IMR-90 (cell line): ENCODE data around the gene RERE. TPM values are rescaled to one million over a fixed set of nuclear protein-coding genes. Genes with fewer than 3 reads are reported as not detected.

Source experiments
- ATAC-seq: fragments of 200-7000 bp; cut with Tn5 transposase; 2 replicates; pipeline ENCODE4 v1.9.1; 2020; ENCODE audit warnings: low read depth, mild to moderate bottlenecking, moderate library complexity
- BruUV-seq: library from RNA; stranded (reverse); fragments of 400-500 nt; replicated peaks from 2 replicates; lab custom pipeline; 2021; lab: Mats Ljungman, UMichigan
- CTCF ChIA-PET: fragments of 300-600 bp; formaldehyde crosslinking; extraction: SDS; loops from one replicate; lab custom pipeline; 2021; ENCODE audit warnings: antibody characterized with exemption; lab: Yijun Ruan, JAX
- POLR2A ChIA-PET: fragments of 300-600 bp; sonication (Branson Sonifier 250); formaldehyde crosslinking; loops from one replicate; lab custom pipeline; 2022; ENCODE audit warnings: antibody characterized with exemption; ENCODE audit not compliant: unreplicated experiment; lab: Charles Lee
- DNase-seq: peaks from one replicate; pipeline ENCODE4 v3.0.0; 2013
- H2AFZ ChIP-seq: replicated peaks from 2 replicates; pipeline ENCODE3; 2013; ENCODE audit warnings: low read length, mild to moderate bottlenecking; ENCODE audit not compliant: poor library complexity
- H2AK5ac ChIP-seq: 2 replicates; pipeline ENCODE4 v1.6.1; 2013; ENCODE audit warnings: low read depth, low read length, inconsistent platforms
- H2AK9ac ChIP-seq: replicated peaks from 2 replicates; pipeline ENCODE3; 2013; ENCODE audit warnings: mild to moderate bottlenecking, low read depth, low read length, moderate library complexity; ENCODE audit not compliant: poor library complexity
- H2BK120ac ChIP-seq: 2 replicates; pipeline ENCODE4 v1.6.1; 2013; ENCODE audit warnings: low read depth, low read length, inconsistent platforms
- H2BK15ac ChIP-seq: 3 replicates; pipeline ENCODE4 v1.6.1; 2013; ENCODE audit warnings: low read depth, low read length, inconsistent platforms
- H2BK20ac ChIP-seq: 2 replicates; pipeline ENCODE4 v1.6.1; 2013; ENCODE audit warnings: low read depth, mild to moderate bottlenecking, inconsistent platforms, low read length, moderate library complexity
- H2BK5ac ChIP-seq: 2 replicates; pipeline ENCODE4 v1.6.1; 2013; ENCODE audit warnings: mild to moderate bottlenecking, low read depth, low read length, inconsistent platforms; ENCODE audit not compliant: poor library complexity, severe bottlenecking
- H3K14ac ChIP-seq: replicated peaks from 2 replicates; pipeline ENCODE4 v1.6.1; 2013; ENCODE audit warnings: low read depth, low read length, inconsistent platforms
- H3K18ac ChIP-seq: 2 replicates; pipeline ENCODE4 v1.6.1; 2013; ENCODE audit warnings: low read depth, low read length, control low read depth
- H3K23ac ChIP-seq: 2 replicates; pipeline ENCODE4 v1.6.1; 2013; ENCODE audit warnings: low read depth, low read length, inconsistent platforms
- H3K27ac ChIP-seq: 2 replicates; pipeline ENCODE4 v1.5.1; 2013; ENCODE audit warnings: mild to moderate bottlenecking, control low read depth, low read length; ENCODE audit not compliant: insufficient read depth
- H3K27me3 ChIP-seq: 2 replicates; pipeline ENCODE4 v1.6.1; 2013; ENCODE audit warnings: low read length; ENCODE audit not compliant: control insufficient read depth, insufficient read depth
- H3K36me3 ChIP-seq: 2 replicates; pipeline ENCODE4 v1.6.1; 2013; ENCODE audit warnings: low read length, mixed read lengths; ENCODE audit not compliant: control insufficient read depth, insufficient read depth
- H3K4ac ChIP-seq: 2 replicates; pipeline ENCODE4 v1.6.1; 2013; ENCODE audit warnings: low read depth, low read length, inconsistent platforms
- H3K4me1 ChIP-seq: 2 replicates; pipeline ENCODE4 v1.6.1; 2013; ENCODE audit warnings: low read length, mixed read lengths; ENCODE audit not compliant: control insufficient read depth, insufficient read depth
- H3K4me2 ChIP-seq: 2 replicates; pipeline ENCODE4 v1.6.1; 2013; ENCODE audit warnings: low read depth, mild to moderate bottlenecking, control low read depth, low read length, moderate library complexity
- H3K4me3 ChIP-seq: 2 replicates; pipeline ENCODE4 v1.5.1; 2013; ENCODE audit warnings: low read depth, mild to moderate bottlenecking, control low read depth, low read length, moderate library complexity; ENCODE audit not compliant: insufficient read depth
- H3K56ac ChIP-seq: 2 replicates; pipeline ENCODE4 v1.6.1; 2013; ENCODE audit warnings: low read length, inconsistent platforms; ENCODE audit not compliant: insufficient read depth; ENCODE audit errors: extremely low read depth
- H3K79me1 ChIP-seq, 2 experiments: 2 replicates each; pipeline ENCODE4 v1.6.1; 2013; ENCODE audit warnings: low read length in 2 of 2, inconsistent platforms in 1 of 2, low read depth in 1 of 2
- H3K9ac ChIP-seq: 2 replicates; pipeline ENCODE4 v1.6.1; 2013; ENCODE audit warnings: low read depth, low read length, control low read depth
- H3K9me1 ChIP-seq: 2 replicates; pipeline ENCODE4 v1.6.1; 2013; ENCODE audit warnings: low read length, inconsistent platforms; ENCODE audit not compliant: insufficient read depth
- H3K9me3 ChIP-seq: 2 replicates; pipeline ENCODE4 v1.6.1; 2013; ENCODE audit warnings: low read length; ENCODE audit not compliant: control insufficient read depth, insufficient read depth
- H4K20me1 ChIP-seq: 2 replicates; pipeline ENCODE4 v1.6.1; 2013; ENCODE audit warnings: low read length, inconsistent platforms; ENCODE audit not compliant: insufficient read depth
- H4K5ac ChIP-seq: 2 replicates; pipeline ENCODE4 v1.6.1; 2013; ENCODE audit warnings: mild to moderate bottlenecking, low read depth, low read length, control low read depth
- H4K8ac ChIP-seq, 2 experiments: 2 replicates each; pipeline ENCODE4 v1.6.1; 2013; ENCODE audit warnings: low read depth in 2 of 2, low read length in 2 of 2, control low read depth in 1 of 2, inconsistent platforms in 1 of 2
- H4K91ac ChIP-seq: 2 replicates; pipeline ENCODE4 v1.6.1; 2013; ENCODE audit warnings: low read depth, low read length, inconsistent platforms; ENCODE audit not compliant: insufficient read depth
- BHLHE40 ChIP-seq: fragments of 150-350 bp; IDR thresholded peaks from 2 replicates; pipeline ENCODE4 v1.6.1; 2016; ENCODE audit warnings: mild to moderate bottlenecking, low read depth, low read length
- CEBPB ChIP-seq: IDR thresholded peaks from 2 replicates; pipeline ENCODE4 v1.6.1; 2012; ENCODE audit warnings: low read depth, low read length, improper control_type of control experiment
- MAZ ChIP-seq: IDR thresholded peaks from 2 replicates; pipeline ENCODE4 v1.6.1; 2012; ENCODE audit warnings: low read depth, mild to moderate bottlenecking, low read length, improper control_type of control experiment, moderate library complexity, borderline replicate concordance
- NFE2L2 ChIP-seq: fragments of 150-350 bp; IDR thresholded peaks from 2 replicates; pipeline ENCODE4 v1.6.1; 2016; ENCODE audit warnings: low read depth, mild to moderate bottlenecking, low read length
- POLR2A ChIP-seq: IDR thresholded peaks from 2 replicates; pipeline ENCODE4 v1.6.1; 2012; ENCODE audit warnings: mild to moderate bottlenecking, low read depth, low read length
- SMC3 ChIP-seq: fragments of 150-350 bp; IDR thresholded peaks from 2 replicates; pipeline ENCODE4 v1.6.1; 2016; ENCODE audit warnings: low read depth, mild to moderate bottlenecking, antibody characterized with exemption, low read length, moderate library complexity
- WGBS, 2 experiments: methylation state at CpG; one replicate each; pipeline versions ENCODE4 v1.1.5 to v1.1.7; 2013; ENCODE audit warnings: missing lambda C conversion rate in 2 of 2; ENCODE audit not compliant: insufficient read length in 1 of 2; ENCODE audit errors: extremely low coverage in 2 of 2; 5-methylcytosine and 5-hydroxymethylcytosine counted together
- dilution Hi-C: fragments of 300-500 bp; cut with HindIII; formaldehyde crosslinking; loops from one replicate; pipeline ENCODE4 v1.14.3; 2018; ENCODE audit warnings: low sequenced_read_pairs; ENCODE audit not compliant: unreplicated experiment
- in situ Hi-C: fragments of 300-500 bp; cut with MboI; formaldehyde crosslinking; loops from 3 replicates; pipeline ENCODE4 v1.14.3; 2019; ENCODE audit warnings: low sequenced_read_pairs, inconsistent platforms, mixed read lengths
- intact Hi-C: fragments of 100-400 bp; cut with micrococcal nuclease; formaldehyde crosslinking; loops from 2 replicates; pipeline ENCODE4 v1.10.0; 2022
- polyA plus RNA-seq, 3 experiments: library from polyadenylated mRNA; depleted of rRNA; stranded (reverse); fragments of >200 nt; gene quantifications; 2 replicates each; pipeline ENCODE4 v1.2.3, GENCODE V29; 2012; ENCODE audit warnings: low replicate concordance in 1 of 3
- total RNA-seq: library from RNA; depleted of rRNA; stranded (reverse); fragments of >200 nt; gene quantifications from 2 replicates; pipeline ENCODE4 v1.2.3, GENCODE V29; 2012
- TF ChIP-seq, protein P1 (sequence below): conservative IDR thresholded peaks from 2 replicates; pipeline ENCODE4 v1.5.1; 2012; ENCODE audit warnings: mild to moderate bottlenecking, low read depth, low read length, improper control_type of control experiment
- TF ChIP-seq, protein P2 (sequence below): fragments of 150-350 bp; IDR thresholded peaks from 2 replicates; pipeline ENCODE4 v1.6.1; 2017; ENCODE audit warnings: mild to moderate bottlenecking, antibody characterized with exemption, low read length, low read depth

RERE gene
- total and polyA plus RNA-seq, 2 of the 4 experiments (the other 2 are of a cell fraction): 11.5 to 25.1 TPM

DNA sequence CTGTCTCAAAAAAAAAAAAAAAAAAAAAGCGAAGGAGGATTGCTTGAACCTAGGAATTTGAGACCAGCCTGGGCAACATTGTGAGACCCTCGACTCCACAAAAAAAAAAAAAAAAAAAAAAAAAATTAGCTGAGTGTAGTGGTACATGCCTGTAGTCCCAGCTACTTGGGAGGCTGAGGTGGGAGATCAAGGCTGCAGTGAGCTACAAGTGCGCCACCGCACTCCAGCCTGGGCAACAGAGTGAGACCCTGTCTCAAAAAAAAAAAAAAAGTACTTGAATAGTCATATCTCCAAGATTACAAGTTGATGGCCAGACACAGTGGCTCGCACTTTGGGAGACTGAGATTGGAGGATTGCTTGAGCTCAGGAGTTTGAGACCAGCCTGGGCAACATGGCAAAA is 33.6 kb upstream of the RERE start:
- peaks cover 5% of the 10 kb centered on the region; the same call in 1 of the 2 replicates for H4K20me1 ChIP-seq
- ATAC-seq (no peak), DNase-seq (no peak)
- no peak overlapping the region for H3K27ac ChIP-seq
- H3K14ac ChIP-seq: no peak overlapping the region
- dilution Hi-C loops (no loop called here), intact Hi-C loops (loop anchor here (10.0 kb wide), 1 partner anchor 386 kb away; no protein-coding TSS in a partner anchor), in situ Hi-C loops (loop anchor here (25.0 kb wide), 1 partner anchor 864 kb away; no protein-coding TSS in a partner anchor)
- H3K9ac ChIP-seq: no peak overlapping the region
- H3K4me2 ChIP-seq: no peak overlapping the region
- H2AFZ ChIP-seq: no peak overlapping the region
- no peaks in the 10 kb centered on the region for H3K36me3 ChIP-seq
- H3K79me1 ChIP-seq: no peaks in the 10 kb centered on the region
- ChIA-PET POLR2A (no interaction called here), CTCF (interaction anchor here (0.5 to 0.7 kb wide), 3 partner anchors 10 to 889 kb away, joined by 3 read pairs; no protein-coding TSS in a partner anchor)
- no peaks in the 10 kb centered on the region for H3K27me3 ChIP-seq
- H3K4me3 ChIP-seq: no peak overlapping the region
- H2AK5ac ChIP-seq: no peak overlapping the region
- H4K5ac ChIP-seq: no peak overlapping the region
- no peak overlapping the region for H3K56ac ChIP-seq
- no peak overlapping the region for H3K18ac ChIP-seq
- no peak overlapping the region for H2AK9ac ChIP-seq
- WGBS, 2 experiments: no CpG with 5 or more reads among the region's 5 CpGs
- no peak overlapping the region for H3K23ac ChIP-seq
- TF ChIP-seq CEBPB: no peak
- no peak for TF ChIP-seq BHLHE40
- no peak for TF ChIP-seq NFE2L2
- TF ChIP-seq, protein P1, sequence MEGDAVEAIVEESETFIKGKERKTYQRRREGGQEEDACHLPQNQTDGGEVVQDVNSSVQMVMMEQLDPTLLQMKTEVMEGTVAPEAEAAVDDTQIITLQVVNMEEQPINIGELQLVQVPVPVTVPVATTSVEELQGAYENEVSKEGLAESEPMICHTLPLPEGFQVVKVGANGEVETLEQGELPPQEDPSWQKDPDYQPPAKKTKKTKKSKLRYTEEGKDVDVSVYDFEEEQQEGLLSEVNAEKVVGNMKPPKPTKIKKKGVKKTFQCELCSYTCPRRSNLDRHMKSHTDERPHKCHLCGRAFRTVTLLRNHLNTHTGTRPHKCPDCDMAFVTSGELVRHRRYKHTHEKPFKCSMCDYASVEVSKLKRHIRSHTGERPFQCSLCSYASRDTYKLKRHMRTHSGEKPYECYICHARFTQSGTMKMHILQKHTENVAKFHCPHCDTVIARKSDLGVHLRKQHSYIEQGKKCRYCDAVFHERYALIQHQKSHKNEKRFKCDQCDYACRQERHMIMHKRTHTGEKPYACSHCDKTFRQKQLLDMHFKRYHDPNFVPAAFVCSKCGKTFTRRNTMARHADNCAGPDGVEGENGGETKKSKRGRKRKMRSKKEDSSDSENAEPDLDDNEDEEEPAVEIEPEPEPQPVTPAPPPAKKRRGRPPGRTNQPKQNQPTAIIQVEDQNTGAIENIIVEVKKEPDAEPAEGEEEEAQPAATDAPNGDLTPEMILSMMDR: no peak
- TF ChIP-seq POLR2A: no peak
- TF ChIP-seq, protein P2, sequence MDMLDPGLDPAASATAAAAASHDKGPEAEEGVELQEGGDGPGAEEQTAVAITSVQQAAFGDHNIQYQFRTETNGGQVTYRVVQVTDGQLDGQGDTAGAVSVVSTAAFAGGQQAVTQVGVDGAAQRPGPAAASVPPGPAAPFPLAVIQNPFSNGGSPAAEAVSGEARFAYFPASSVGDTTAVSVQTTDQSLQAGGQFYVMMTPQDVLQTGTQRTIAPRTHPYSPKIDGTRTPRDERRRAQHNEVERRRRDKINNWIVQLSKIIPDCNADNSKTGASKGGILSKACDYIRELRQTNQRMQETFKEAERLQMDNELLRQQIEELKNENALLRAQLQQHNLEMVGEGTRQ: no peak
- TF ChIP-seq MAZ: no peak
- no peak for TF ChIP-seq SMC3
- no TSS peak for BruUV-seq
- H3K4ac ChIP-seq: no peak overlapping the region
- no peak overlapping the region for H2BK5ac ChIP-seq
- H2BK120ac ChIP-seq: no peak overlapping the region
- H3K4me1 ChIP-seq: peaks cover 2% of the 10 kb centered on the region
- no peak overlapping the region for H2BK15ac ChIP-seq
- no peak overlapping the region for H2BK20ac ChIP-seq
- H3K9me1 ChIP-seq: no peaks in the 10 kb centered on the region; the same call in 1 of the 2 replicates
- no peak overlapping the region for H4K8ac ChIP-seq
- no peaks in the 10 kb centered on the region for H3K9me3 ChIP-seq
- no peak overlapping the region for H4K91ac ChIP-seq
